SU-DHL-6 (cell line): ENCODE measurements around the gene C3.

Source experiments
- EZH2phosphoT487 ChIP-seq: fragments of 200-600 bp; sonication (generic), shearing (Covaris generic); conservative IDR thresholded peaks from 2 replicates; pipeline ENCODE4 v1.6.1; 2018; ENCODE audit warnings: mild to moderate bottlenecking, antibody characterized with exemption, low read length, moderate library complexity, mixed read lengths
- TF ChIP-seq, protein P1 (sequence below): fragments of 200-600 bp; sonication (generic); IDR thresholded peaks from one replicate; pipeline ENCODE4 v1.5.1; 2017; ENCODE audit warnings: antibody characterized with exemption, mild to moderate bottlenecking, low read length, moderate library complexity; ENCODE audit not compliant: insufficient read depth, poor library complexity, severe bottlenecking

DNA sequence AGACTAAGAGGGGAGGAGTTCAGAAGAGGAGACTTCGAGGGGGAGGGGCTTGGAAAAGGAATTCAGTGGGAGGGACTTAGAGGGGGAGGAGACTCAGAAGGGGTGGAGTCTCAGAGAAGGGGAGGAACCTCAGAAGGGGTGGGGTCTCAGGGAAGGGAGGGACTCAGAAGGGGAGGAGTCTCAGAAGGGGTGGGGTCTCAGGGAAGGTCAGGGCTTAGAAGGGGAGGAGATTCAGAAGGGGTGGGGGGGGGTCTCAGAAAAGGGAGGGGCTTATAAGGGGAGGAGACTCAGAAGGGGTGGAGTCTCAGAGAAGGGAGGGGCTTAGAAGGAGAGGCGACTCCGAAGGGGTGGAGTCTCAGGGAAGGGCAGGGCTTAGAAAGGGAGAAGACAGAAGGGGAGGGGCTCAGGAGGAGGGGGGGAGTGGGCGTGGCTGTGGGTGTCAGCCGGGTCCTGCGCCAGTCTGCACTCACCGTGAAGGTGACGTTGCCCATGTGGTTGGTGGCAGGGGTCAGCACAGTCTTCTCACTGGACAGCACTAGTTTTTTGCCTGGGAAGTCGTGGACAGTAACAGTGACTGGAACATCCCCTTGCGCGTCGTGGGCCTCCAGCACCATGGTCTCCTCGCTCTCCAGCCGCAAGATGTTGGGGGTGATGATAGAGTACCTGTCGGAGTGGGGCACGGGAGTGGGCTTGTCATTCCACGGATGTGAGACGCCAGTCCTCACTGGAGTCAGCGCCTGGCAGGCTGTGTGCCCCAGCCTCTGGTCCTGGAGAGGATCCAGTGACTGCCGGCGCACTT lies 1.5 kb downstream of the C3 start:
- TF ChIP-seq, protein P1, sequence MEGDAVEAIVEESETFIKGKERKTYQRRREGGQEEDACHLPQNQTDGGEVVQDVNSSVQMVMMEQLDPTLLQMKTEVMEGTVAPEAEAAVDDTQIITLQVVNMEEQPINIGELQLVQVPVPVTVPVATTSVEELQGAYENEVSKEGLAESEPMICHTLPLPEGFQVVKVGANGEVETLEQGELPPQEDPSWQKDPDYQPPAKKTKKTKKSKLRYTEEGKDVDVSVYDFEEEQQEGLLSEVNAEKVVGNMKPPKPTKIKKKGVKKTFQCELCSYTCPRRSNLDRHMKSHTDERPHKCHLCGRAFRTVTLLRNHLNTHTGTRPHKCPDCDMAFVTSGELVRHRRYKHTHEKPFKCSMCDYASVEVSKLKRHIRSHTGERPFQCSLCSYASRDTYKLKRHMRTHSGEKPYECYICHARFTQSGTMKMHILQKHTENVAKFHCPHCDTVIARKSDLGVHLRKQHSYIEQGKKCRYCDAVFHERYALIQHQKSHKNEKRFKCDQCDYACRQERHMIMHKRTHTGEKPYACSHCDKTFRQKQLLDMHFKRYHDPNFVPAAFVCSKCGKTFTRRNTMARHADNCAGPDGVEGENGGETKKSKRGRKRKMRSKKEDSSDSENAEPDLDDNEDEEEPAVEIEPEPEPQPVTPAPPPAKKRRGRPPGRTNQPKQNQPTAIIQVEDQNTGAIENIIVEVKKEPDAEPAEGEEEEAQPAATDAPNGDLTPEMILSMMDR = no peak
- TF ChIP-seq EZH2phosphoT487 = no peak
